Loucy (cell line): Measurements from ENCODE around the gene ZFY.

Source experiments
- H2AFZ ChIP-seq: fragments of 200-600 bp; sonication (generic); 2 replicates; pipeline ENCODE4 v1.6.0; 2016; ENCODE audit warnings: antibody characterized with exemption, mild to moderate bottlenecking, low read length, moderate library complexity
- H3F3A ChIP-seq: fragments of 200-600 bp; 2 replicates; pipeline ENCODE4 v1.6.0; 2016; ENCODE audit warnings: antibody characterized with exemption, low read depth, mild to moderate bottlenecking
- H3K27me3 ChIP-seq: fragments of 200-600 bp; sonication (generic); 2 replicates; pipeline ENCODE4 v1.6.1; 2014; ENCODE audit warnings: low read length, mild to moderate bottlenecking; ENCODE audit not compliant: insufficient read depth, poor library complexity, severe bottlenecking
- H3K36me3 ChIP-seq: fragments of 200-600 bp; sonication (generic); 2 replicates; pipeline ENCODE4 v1.6.1; 2016; ENCODE audit warnings: low read length; ENCODE audit not compliant: insufficient read depth
- H3K4me1 ChIP-seq: fragments of 200-600 bp; sonication (generic); 2 replicates; pipeline ENCODE4 v1.5.1; 2014; ENCODE audit warnings: low read length, mild to moderate bottlenecking; ENCODE audit not compliant: insufficient read depth, poor library complexity, severe bottlenecking
- H3K4me2 ChIP-seq: fragments of 200-600 bp; sonication (generic); 2 replicates; pipeline ENCODE4 v1.6.0; 2014; ENCODE audit warnings: antibody characterized with exemption, low read length, low read depth, mild to moderate bottlenecking; ENCODE audit not compliant: poor library complexity, severe bottlenecking
- H3K4me3 ChIP-seq: fragments of 200-600 bp; sonication (generic); 2 replicates; pipeline ENCODE4 v1.5.1; 2014; ENCODE audit warnings: low read length, mild to moderate bottlenecking, mixed read lengths; ENCODE audit not compliant: poor library complexity, severe bottlenecking
- H3K79me2 ChIP-seq: fragments of 200-600 bp; sonication (generic); 2 replicates; pipeline ENCODE4 v1.6.1; 2014; ENCODE audit warnings: low read length; ENCODE audit not compliant: insufficient read depth
- H3K9ac ChIP-seq: fragments of 200-600 bp; sonication (generic); 2 replicates; pipeline ENCODE4 v1.6.0; 2014; ENCODE audit warnings: mild to moderate bottlenecking, low read depth, low read length, moderate library complexity; ENCODE audit not compliant: poor library complexity, severe bottlenecking
- H3K9me2 ChIP-seq: fragments of 200-600 bp; sonication (generic); replicated peaks from 2 replicates; pipeline ENCODE4 v1.6.1; 2016; ENCODE audit warnings: low read depth, low read length, mixed read lengths
- H3K9me3 ChIP-seq: fragments of 200-600 bp; sonication (generic); 2 replicates; pipeline ENCODE4 v1.6.1; 2014; ENCODE audit warnings: mild to moderate bottlenecking, antibody characterized with exemption, low read length, low read depth; ENCODE audit not compliant: insufficient read depth
- H4K20me1 ChIP-seq: fragments of 200-600 bp; sonication (generic); 2 replicates; pipeline ENCODE4 v1.6.0; 2014; ENCODE audit warnings: antibody characterized with exemption, low read length, mild to moderate bottlenecking; ENCODE audit not compliant: insufficient read depth, poor library complexity, severe bottlenecking
- EZH2phosphoT487 ChIP-seq: fragments of 200-600 bp; IDR thresholded peaks from 2 replicates; pipeline ENCODE4 v1.6.1; 2018; ENCODE audit warnings: antibody characterized with exemption, mild to moderate bottlenecking, moderate library complexity, borderline replicate concordance
- TF ChIP-seq, protein P1 (sequence below): fragments of 200-600 bp; sonication (generic); conservative IDR thresholded peaks from 2 replicates; pipeline ENCODE4 v1.5.1; 2014; ENCODE audit warnings: mild to moderate bottlenecking, antibody characterized with exemption, low read length

Gene ZFY

DNA sequence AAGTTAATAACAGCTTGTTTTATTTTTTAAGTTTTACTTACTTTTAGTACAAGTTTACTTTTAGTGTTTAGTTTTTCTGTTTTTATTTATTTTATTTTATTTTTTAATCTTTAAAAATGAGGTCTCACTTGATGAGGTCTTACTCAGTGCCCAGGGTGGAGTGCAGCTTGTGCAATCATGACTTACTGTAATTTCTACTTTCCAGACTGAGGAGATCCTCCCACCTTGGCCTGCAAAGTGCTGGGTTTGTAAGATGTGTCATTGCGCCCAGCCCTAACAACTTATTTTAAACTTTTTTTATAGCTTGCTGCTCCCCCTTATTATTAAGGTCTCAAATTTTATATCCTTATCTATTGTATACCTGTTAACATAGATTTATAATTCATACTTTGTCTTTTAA is 41.7 kb upstream of the ZFY start:
- Histone ChIP-seq H3K79me2 (no peaks in the 10 kb centered on the region), H3K36me3 (no peaks in the 10 kb centered on the region), H3K9me2 (no peaks in the 10 kb centered on the region), H3K9ac (no peak overlapping the region), H4K20me1 (no peaks in the 10 kb centered on the region), H3K4me3 (no peak overlapping the region), H3F3A (no peaks in the 10 kb centered on the region), H3K4me1 (no peaks in the 10 kb centered on the region), H3K27me3 (no peaks in the 10 kb centered on the region), H2AFZ (no peak overlapping the region), H3K9me3 (no peaks in the 10 kb centered on the region), H3K4me2 (no peak overlapping the region)
- TF ChIP-seq, protein P1, sequence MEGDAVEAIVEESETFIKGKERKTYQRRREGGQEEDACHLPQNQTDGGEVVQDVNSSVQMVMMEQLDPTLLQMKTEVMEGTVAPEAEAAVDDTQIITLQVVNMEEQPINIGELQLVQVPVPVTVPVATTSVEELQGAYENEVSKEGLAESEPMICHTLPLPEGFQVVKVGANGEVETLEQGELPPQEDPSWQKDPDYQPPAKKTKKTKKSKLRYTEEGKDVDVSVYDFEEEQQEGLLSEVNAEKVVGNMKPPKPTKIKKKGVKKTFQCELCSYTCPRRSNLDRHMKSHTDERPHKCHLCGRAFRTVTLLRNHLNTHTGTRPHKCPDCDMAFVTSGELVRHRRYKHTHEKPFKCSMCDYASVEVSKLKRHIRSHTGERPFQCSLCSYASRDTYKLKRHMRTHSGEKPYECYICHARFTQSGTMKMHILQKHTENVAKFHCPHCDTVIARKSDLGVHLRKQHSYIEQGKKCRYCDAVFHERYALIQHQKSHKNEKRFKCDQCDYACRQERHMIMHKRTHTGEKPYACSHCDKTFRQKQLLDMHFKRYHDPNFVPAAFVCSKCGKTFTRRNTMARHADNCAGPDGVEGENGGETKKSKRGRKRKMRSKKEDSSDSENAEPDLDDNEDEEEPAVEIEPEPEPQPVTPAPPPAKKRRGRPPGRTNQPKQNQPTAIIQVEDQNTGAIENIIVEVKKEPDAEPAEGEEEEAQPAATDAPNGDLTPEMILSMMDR = no peak
- no peak for TF ChIP-seq EZH2phosphoT487

DNA sequence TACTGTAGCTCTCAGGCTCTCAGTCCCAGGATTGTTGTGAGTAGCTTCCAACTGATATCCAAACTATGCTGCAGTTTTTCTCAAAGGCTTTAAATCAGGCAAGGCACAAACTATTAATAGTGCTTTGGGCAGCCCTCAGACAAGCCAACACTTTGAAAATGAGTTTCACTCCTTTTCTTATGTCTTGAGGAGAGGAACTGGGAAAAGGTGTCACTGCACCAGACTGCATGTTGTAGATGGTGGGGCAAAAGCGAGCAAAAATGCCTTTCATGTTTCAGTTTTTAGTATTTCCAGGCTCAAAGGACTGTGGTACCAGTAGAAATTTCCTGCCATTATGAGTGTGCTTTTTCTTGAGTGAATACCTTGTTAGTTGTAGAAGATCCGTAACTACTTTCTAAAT is 39.1 kb upstream of the ZFY start:
- Histone ChIP-seq H3F3A (no peaks in the 10 kb centered on the region), H3K9ac (no peak overlapping the region), H2AFZ (no peak overlapping the region), H3K4me3 (no peak overlapping the region), H3K4me1 (no peaks in the 10 kb centered on the region), H3K36me3 (no peaks in the 10 kb centered on the region), H3K9me3 (no peaks in the 10 kb centered on the region), H4K20me1 (no peaks in the 10 kb centered on the region), H3K79me2 (no peaks in the 10 kb centered on the region), H3K27me3 (no peaks in the 10 kb centered on the region), H3K9me2 (no peaks in the 10 kb centered on the region), H3K4me2 (no peak overlapping the region)
- TF ChIP-seq, protein P1 = no peak
- TF ChIP-seq EZH2phosphoT487 = no peak

DNA sequence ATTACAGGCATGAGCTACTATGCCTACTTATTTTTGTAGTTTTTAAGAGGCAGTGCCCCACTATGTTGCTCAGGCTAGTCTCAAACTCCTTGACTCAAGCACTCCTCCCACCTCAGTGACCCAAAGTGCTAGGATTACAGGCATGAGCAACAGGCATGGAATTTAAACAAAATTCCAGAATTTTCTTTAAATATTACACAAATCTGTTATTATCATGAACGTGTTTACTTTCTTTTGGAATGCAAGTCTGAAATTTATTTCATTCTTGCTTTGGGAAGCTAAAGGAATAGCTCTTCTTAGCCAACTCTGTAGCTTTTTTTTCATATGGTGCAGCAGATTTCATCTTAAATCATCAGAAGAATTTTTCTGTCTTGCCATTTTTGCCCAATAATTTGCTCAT is 27.8 kb upstream of the ZFY start:
- Histone ChIP-seq H3K9me3 (no peaks in the 10 kb centered on the region), H3K4me1 (no peaks in the 10 kb centered on the region), H2AFZ (no peak overlapping the region), H3K9ac (no peak overlapping the region), H3K9me2 (no peaks in the 10 kb centered on the region), H3K4me3 (no peak overlapping the region), H3K36me3 (no peaks in the 10 kb centered on the region), H3F3A (no peaks in the 10 kb centered on the region), H3K4me2 (no peak overlapping the region), H4K20me1 (no peaks in the 10 kb centered on the region), H3K79me2 (no peaks in the 10 kb centered on the region), H3K27me3 (no peaks in the 10 kb centered on the region)
- TF ChIP-seq, protein P1 = no peak
- TF ChIP-seq EZH2phosphoT487 = no peak
